Gastroesophageal sphincter (tissue), 4 donors: ENCODE data around the gene PARD3. TPM values are rescaled to one million over a fixed set of nuclear protein-coding genes. Genes with fewer than 3 reads are reported as not detected.

Experiments used
- ATAC-seq: fragments of 150-250 bp; one replicate; pipeline ENCODE4 v1.9.1; 2016; ENCODE audit warnings: mild to moderate bottlenecking, moderate library complexity
- H3K27ac ChIP-seq, 4 donors: fragments of 200-600 bp; sonication (generic) in 3 of 4; 1 replicate in 3 of 4; 2 replicates in 1 of 4; pipeline ENCODE4 v1.5.1; 2016 to 2019
- H3K27me3 ChIP-seq: fragments of 200-600 bp; sonication (generic); one replicate; pipeline ENCODE4 v1.5.1; 2019
- H3K36me3 ChIP-seq, 2 donors: fragments of 200-600 bp; sonication (generic); one replicate each; pipeline ENCODE4 v1.5.1; 2019; ENCODE audit warnings: control low read depth in 1 of 2
- H3K4me1 ChIP-seq, 3 donors: fragments of 200-600 bp; sonication (generic); 1 replicate in 2 of 3; 2 replicates in 1 of 3; pipeline ENCODE4 v1.5.1; 2016 to 2019; ENCODE audit warnings: control low read depth in 2 of 3
- H3K4me3 ChIP-seq, 2 donors: fragments of 200-600 bp; sonication (generic); one replicate each; pipeline ENCODE4 v1.5.1; 2019; ENCODE audit warnings: mild to moderate bottlenecking in 1 of 2, moderate library complexity in 1 of 2
- H3K9me3 ChIP-seq, 3 donors: fragments of 200-600 bp; sonication (generic); one replicate each; pipeline ENCODE4 v1.5.1; 2017 to 2019; ENCODE audit warnings: control low read depth in 2 of 3
- EP300 ChIP-seq: sonication (generic); formaldehyde crosslinking; IDR thresholded peaks from one replicate; pipeline ENCODE4 v1.6.1; 2017; ENCODE audit warnings: antibody characterized with exemption, mild to moderate bottlenecking
- POLR2A ChIP-seq, 2 donors: fragments of 450-650 bp; IDR thresholded peaks; one replicate each; pipeline ENCODE4 v1.6.1; 2017; ENCODE audit warnings: antibody characterized with exemption in 2 of 2, mild to moderate bottlenecking in 2 of 2, moderate library complexity in 1 of 2
- POLR2AphosphoS5 ChIP-seq: sonication (generic); formaldehyde crosslinking; IDR thresholded peaks from one replicate; pipeline ENCODE4 v1.6.1; 2017; ENCODE audit warnings: antibody characterized with exemption
- WGBS, 2 donors: methylation state at CpG; one replicate each; pipeline ENCODE4 v1.1.5; 2018; ENCODE audit warnings: low coverage in 1 of 2; 5-methylcytosine and 5-hydroxymethylcytosine counted together
- total RNA-seq, 4 donors: library from RNA; depleted of rRNA; stranded (reverse); fragments of >200 nt; gene quantifications; one replicate each; pipeline ENCODE4 v1.1.0, GENCODE V29; 2016
- TF ChIP-seq, protein P1 (sequence below), 4 experiments: fragments of 200-600 bp in 2 of 4; fragments of 450-650 bp in 2 of 4; sonication (generic) in 1 of 4; IDR thresholded peaks; one replicate each; pipeline ENCODE4 v1.5.1; 2017 to 2019; ENCODE audit warnings: antibody characterized with exemption in 4 of 4, mild to moderate bottlenecking in 2 of 4, moderate library complexity in 2 of 4

Gene PARD3
- total RNA-seq, 4 donors from 2014 or later, result 101 to 127 (median 115) TPM

DNA sequence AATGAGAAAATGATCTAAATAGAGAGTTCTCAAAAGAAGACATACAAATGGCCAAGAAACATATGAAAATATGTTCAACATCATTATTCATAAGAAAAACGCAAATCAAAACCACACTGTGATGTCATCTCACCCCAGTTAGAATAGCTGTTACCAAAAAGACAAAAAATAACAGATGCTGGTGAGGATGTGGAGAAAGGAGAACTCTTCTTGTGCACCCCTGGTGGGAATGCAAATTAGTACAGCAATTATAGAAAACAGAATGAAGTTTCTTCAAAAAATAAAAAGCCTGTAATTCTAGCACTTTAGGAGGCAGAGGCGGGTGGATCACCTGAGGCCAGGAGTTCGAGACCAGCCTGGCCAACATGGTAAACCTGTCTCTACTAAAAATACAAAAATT is 199.3 kb downstream of the PARD3 start:
- TF ChIP-seq, protein P1, sequence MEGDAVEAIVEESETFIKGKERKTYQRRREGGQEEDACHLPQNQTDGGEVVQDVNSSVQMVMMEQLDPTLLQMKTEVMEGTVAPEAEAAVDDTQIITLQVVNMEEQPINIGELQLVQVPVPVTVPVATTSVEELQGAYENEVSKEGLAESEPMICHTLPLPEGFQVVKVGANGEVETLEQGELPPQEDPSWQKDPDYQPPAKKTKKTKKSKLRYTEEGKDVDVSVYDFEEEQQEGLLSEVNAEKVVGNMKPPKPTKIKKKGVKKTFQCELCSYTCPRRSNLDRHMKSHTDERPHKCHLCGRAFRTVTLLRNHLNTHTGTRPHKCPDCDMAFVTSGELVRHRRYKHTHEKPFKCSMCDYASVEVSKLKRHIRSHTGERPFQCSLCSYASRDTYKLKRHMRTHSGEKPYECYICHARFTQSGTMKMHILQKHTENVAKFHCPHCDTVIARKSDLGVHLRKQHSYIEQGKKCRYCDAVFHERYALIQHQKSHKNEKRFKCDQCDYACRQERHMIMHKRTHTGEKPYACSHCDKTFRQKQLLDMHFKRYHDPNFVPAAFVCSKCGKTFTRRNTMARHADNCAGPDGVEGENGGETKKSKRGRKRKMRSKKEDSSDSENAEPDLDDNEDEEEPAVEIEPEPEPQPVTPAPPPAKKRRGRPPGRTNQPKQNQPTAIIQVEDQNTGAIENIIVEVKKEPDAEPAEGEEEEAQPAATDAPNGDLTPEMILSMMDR (IDR thresholded peaks at IDR 0.05), result no peak
- TF ChIP-seq POLR2A (IDR thresholded peaks at IDR 0.05), result no peak
- no peak for TF ChIP-seq EP300
- TF ChIP-seq POLR2AphosphoS5, result no peak
- no peaks in the 10 kb centered on the region for H3K9me3 ChIP-seq
- H3K4me3 ChIP-seq, result no peak overlapping the region
- no peak for ATAC-seq
- peaks cover 0 to 8% (median 2%) of the 10 kb centered on the region in 3 donors for H3K4me1 ChIP-seq
- no peaks in the 10 kb centered on the region for H3K27me3 ChIP-seq
- H3K27ac ChIP-seq, result no peak overlapping the region
- 89 to 94% methylated on average over 3 of the region's 3 CpGs for WGBS, 2 donors
- no peaks in the 10 kb centered on the region for H3K36me3 ChIP-seq

GRCh38 chr10:34613491-34613890 is 201.6 kb downstream of the PARD3 start:
- Histone ChIP-seq H3K4me3 (no peak overlapping the region), H3K4me1 (peaks cover 0 to 10% (median 3%) of the 10 kb centered on the region in 3 donors), H3K27ac (no peak overlapping the region), H3K9me3 (no peaks in the 10 kb centered on the region), H3K36me3 (no peaks in the 10 kb centered on the region), H3K27me3 (no peaks in the 10 kb centered on the region)
- no peak for ATAC-seq
- WGBS, 2 donors, result 88 to 98% methylated on average over 3 of the region's 3 CpGs
- no peak for TF ChIP-seq EP300
- TF ChIP-seq POLR2AphosphoS5, result no peak
- no peak for TF ChIP-seq POLR2A (IDR thresholded peaks at IDR 0.05)
- TF ChIP-seq, protein P1 (IDR thresholded peaks at IDR 0.05), result no peak

- peaks cover 0 to 10% (median 3%) of the 10 kb centered on the region in 3 donors for H3K4me1 ChIP-seq
- no peak for TF ChIP-seq EP300
- TF ChIP-seq POLR2A (IDR thresholded peaks at IDR 0.05), result no peak
- no peak for TF ChIP-seq POLR2AphosphoS5
- H3K9me3 ChIP-seq, result no peaks in the 10 kb centered on the region
- 96 to 100% methylated on average over 1 of the region's 1 CpG for WGBS, 2 donors
- no peak for ATAC-seq
- H3K27ac ChIP-seq, result no peak overlapping the region
- H3K36me3 ChIP-seq, result no peaks in the 10 kb centered on the region
- H3K4me3 ChIP-seq, result no peak overlapping the region
- H3K27me3 ChIP-seq, result no peaks in the 10 kb centered on the region
Measured at GRCh38 chr10:34612938-34613337, 202.2 kb downstream of the PARD3 start.

- Histone ChIP-seq H3K4me3 (no peak overlapping the region), H3K27me3 (no peaks in the 10 kb centered on the region), H3K4me1 (peaks cover 0 to 10% (median 3%) of the 10 kb centered on the region in 3 donors), H3K27ac (no peak overlapping the region), H3K9me3 (no peaks in the 10 kb centered on the region), H3K36me3 (no peaks in the 10 kb centered on the region)
- TF ChIP-seq POLR2A (IDR thresholded peaks at IDR 0.05) (no peak), POLR2AphosphoS5 (no peak), EP300 (no peak)
- TF ChIP-seq, protein P1 (IDR thresholded peaks at IDR 0.05), result no peak
- WGBS, 2 donors, result 96 to 100% methylated on average over 3 of the region's 3 CpGs
- ATAC-seq, result no peak
Measured at GRCh38 chr10:34612446-34612845, 202.7 kb downstream of the PARD3 start.

DNA sequence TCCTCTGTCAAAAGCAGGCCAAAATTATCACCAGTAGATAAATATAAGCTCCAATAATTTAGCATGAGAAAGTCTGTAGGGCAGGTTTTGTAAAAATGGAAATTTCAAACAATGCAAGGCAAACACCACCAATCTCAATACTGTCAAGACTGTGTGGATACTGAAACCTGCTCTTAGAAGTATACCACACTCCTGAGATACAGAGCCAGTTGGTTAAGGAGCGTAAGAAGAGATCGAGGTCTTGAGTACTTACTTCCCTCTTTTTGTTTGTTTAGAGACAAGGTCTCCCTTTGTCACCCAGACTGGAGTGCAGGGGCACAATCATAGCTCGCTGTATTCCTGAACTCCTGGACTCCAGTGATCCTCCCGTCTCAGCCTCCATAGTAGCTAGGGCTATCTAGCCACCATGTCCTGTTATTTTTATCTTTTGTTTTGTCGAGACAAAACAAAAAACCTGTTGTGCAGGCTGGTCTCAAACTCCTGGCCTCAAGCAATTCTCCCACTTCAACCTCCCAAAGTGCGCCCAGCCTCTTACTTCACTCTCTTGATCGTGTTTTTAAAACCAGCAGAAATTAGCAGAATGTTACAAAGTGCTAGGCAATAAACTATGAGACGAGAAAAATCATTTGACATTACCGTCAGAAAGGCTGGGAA is 205.7 kb downstream of the PARD3 start:
- Histone ChIP-seq H3K9me3 (no peaks in the 10 kb centered on the region), H3K36me3 (no peaks in the 10 kb centered on the region), H3K27ac (no peak overlapping the region), H3K4me3 (no peak overlapping the region), H3K27me3 (no peaks in the 10 kb centered on the region), H3K4me1 (peaks cover 0 to 10% (median 3%) of the 10 kb centered on the region in 3 donors)
- no peak for TF ChIP-seq POLR2AphosphoS5
- TF ChIP-seq, protein P1 (IDR thresholded peaks at IDR 0.05), result no peak
- no peak for TF ChIP-seq POLR2A (IDR thresholded peaks at IDR 0.05)
- TF ChIP-seq EP300, result no peak
- 92 to 95% methylated on average over 8 to 9 of the region's 9 CpGs for WGBS, 2 donors
- no peak for ATAC-seq
